ENCODE results near the gene LRRC26. TPM values are rescaled to one million over a fixed set of nuclear protein-coding genes. Genes with fewer than 3 reads are reported as not detected.

The LRRC26 gene
- total RNA-seq, 1 experiment from 2014 or later = 2.1 TPM

GRCh38 chr9:137176302-137177182 is 6.7 kb upstream of the LRRC26 start:
- no peaks in the 10 kb centered on the region for H3K36me3 Mint-ChIP-seq
- ChIA-PET POLR2A (no interaction called here), CTCF (interaction anchor here (0.6 to 3.6 kb wide), 41 partner anchors 9 to 229 kb away, joined by 3 to 40 read pairs (median 7); partner anchors contain the start of genes ANAPC2, CYSRT1, DPP7 and GRIN1)
- no peaks in the 10 kb centered on the region for H3K4me1 Mint-ChIP-seq
- ATAC-seq = peak; percentile 60
- peaks cover 5% of the 10 kb centered on the region for H3K27me3 Mint-ChIP-seq (ENCODE audit: low read depth)
- H3K4me3 Mint-ChIP-seq = no peak overlapping the region
- no peak for TF ChIP-seq HMGA2 (CRISPR knock-in tag; IDR thresholded peaks at IDR 0.05)
- TF ChIP-seq CTCF (IDR thresholded peaks at IDR 0.05) = peak; percentile 21; the same call in 1 of the 2 replicates
- 0 out of 2 replicates have a peak, but pooled peaks have one; percentile 16 for TF ChIP-seq ZNF423 (CRISPR knock-in tag; IDR thresholded peaks at IDR 0.05)
- TF ChIP-seq, protein P1, sequence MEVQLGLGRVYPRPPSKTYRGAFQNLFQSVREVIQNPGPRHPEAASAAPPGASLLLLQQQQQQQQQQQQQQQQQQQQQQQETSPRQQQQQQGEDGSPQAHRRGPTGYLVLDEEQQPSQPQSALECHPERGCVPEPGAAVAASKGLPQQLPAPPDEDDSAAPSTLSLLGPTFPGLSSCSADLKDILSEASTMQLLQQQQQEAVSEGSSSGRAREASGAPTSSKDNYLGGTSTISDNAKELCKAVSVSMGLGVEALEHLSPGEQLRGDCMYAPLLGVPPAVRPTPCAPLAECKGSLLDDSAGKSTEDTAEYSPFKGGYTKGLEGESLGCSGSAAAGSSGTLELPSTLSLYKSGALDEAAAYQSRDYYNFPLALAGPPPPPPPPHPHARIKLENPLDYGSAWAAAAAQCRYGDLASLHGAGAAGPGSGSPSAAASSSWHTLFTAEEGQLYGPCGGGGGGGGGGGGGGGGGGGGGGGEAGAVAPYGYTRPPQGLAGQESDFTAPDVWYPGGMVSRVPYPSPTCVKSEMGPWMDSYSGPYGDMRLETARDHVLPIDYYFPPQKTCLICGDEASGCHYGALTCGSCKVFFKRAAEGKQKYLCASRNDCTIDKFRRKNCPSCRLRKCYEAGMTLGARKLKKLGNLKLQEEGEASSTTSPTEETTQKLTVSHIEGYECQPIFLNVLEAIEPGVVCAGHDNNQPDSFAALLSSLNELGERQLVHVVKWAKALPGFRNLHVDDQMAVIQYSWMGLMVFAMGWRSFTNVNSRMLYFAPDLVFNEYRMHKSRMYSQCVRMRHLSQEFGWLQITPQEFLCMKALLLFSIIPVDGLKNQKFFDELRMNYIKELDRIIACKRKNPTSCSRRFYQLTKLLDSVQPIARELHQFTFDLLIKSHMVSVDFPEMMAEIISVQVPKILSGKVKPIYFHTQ (CRISPR knock-in tag; IDR thresholded peaks at IDR 0.05) = no peak
- peak overlapping the region; percentile 49 for H3K27ac Mint-ChIP-seq
- H3K9me3 Mint-ChIP-seq = no peaks in the 10 kb centered on the region
- DNase-seq (ENCODE audit: low spot score) = peak; percentile 48

GRCh38 chr9:137175345-137175961 is 5.6 kb upstream of the LRRC26 start:
- Mint-ChIP-seq H3K4me1 (peaks cover 2% of the 10 kb centered on the region), H3K36me3 (no peaks in the 10 kb centered on the region), H3K27me3 (ENCODE audit: low read depth) (peaks cover 15% of the 10 kb centered on the region), H3K27ac (no peak overlapping the region), H3K9me3 (no peaks in the 10 kb centered on the region), H3K4me3 (peak overlapping the region; percentile 42; the same call in 1 of the 2 replicates)
- DNase-seq (ENCODE audit: low spot score) = peak; percentile 64
- POLR2A ChIA-PET = interaction anchor here (1.0 to 1.8 kb wide), 4 partner anchors 13 to 62 kb away, joined by 3 to 6 read pairs (median 3); no protein-coding TSS in a partner anchor
- TF ChIP-seq ZNF138 (CRISPR knock-in tag; conservative IDR thresholded peaks at IDR 0.05) = 0 out of 2 replicates have a peak, but pooled peaks have one; percentile 22
- peak; percentile 44 for TF ChIP-seq USF2 (CRISPR knock-in tag; IDR thresholded peaks at IDR 0.05)
- peak; percentile 92 for TF ChIP-seq ZNF121 (CRISPR knock-in tag; IDR thresholded peaks at IDR 0.05)
- TF ChIP-seq NFYB (CRISPR knock-in tag; conservative IDR thresholded peaks at IDR 0.05; ENCODE audit: low read depth) = no peak
- no peak for TF ChIP-seq HMGA2 (CRISPR knock-in tag; IDR thresholded peaks at IDR 0.05)
- TF ChIP-seq EMX1 (CRISPR knock-in tag; IDR thresholded peaks at IDR 0.05) = 0 out of 2 replicates have a peak, but pooled peaks have one; percentile 67
- peak; percentile 72 for TF ChIP-seq HMGXB4 (CRISPR knock-in tag; IDR thresholded peaks at IDR 0.05)
- no peak for TF ChIP-seq GRHL2 (CRISPR knock-in tag; IDR thresholded peaks at IDR 0.05; ENCODE audit: insufficient replicate concordance, severe bottlenecking)
- TF ChIP-seq ESRRA (CRISPR knock-in tag; IDR thresholded peaks at IDR 0.05; ENCODE audit: borderline replicate concordance) = no peak
- TF ChIP-seq FOXP1 (CRISPR knock-in tag; IDR thresholded peaks at IDR 0.05; ENCODE audit: borderline replicate concordance) = peak; percentile 24; the same call in 1 of the 2 replicates
- ATAC-seq = peak; percentile 63
- CTCF ChIA-PET = interaction anchor here (0.5 to 3.6 kb wide), 37 partner anchors 8 to 247 kb away, joined by 3 to 40 read pairs (median 8); partner anchors contain the start of genes ABCA2, ANAPC2, CYSRT1 and EXD3
